K562 (cell line): ENCODE measurements around the gene KIF14. TPM values are rescaled to one million over a fixed set of nuclear protein-coding genes. Genes with fewer than 3 reads are reported as not detected.

Experiments
- AFF4 ChIP-seq: sonication (generic); formaldehyde crosslinking; IDR thresholded peaks from 2 replicates; pipeline ENCODE4 v1.8.0; 2023; ENCODE audit warnings: mild to moderate bottlenecking, missing genetic modification reagents
- ELF1 ChIP-seq: fragments of 200-800 bp; sonication (Bioruptor generic); IDR thresholded peaks from 2 replicates; pipeline ENCODE4 v1.6.1; 2016; ENCODE audit warnings: missing genetic modification characterization, missing compliant biosample characterization
- HCFC1 ChIP-seq: IDR thresholded peaks from 2 replicates; pipeline ENCODE4 v1.6.1; 2012; ENCODE audit warnings: low read depth, low read length, improper control_type of control experiment
- HMGN3 ChIP-seq: IDR thresholded peaks from 2 replicates; pipeline ENCODE4 v1.6.1; 2011; ENCODE audit warnings: borderline replicate concordance, low read depth, mild to moderate bottlenecking, mixed read lengths, low read length; ENCODE audit not compliant: insufficient read length; ENCODE audit errors: extremely low read depth
- MXI1 ChIP-seq: IDR thresholded peaks from 2 replicates; pipeline ENCODE4 v1.6.1; 2011; ENCODE audit warnings: low read depth, mild to moderate bottlenecking, improper control_type of control experiment, low read length
- PHF20 ChIP-seq: fragments of 450-650 bp; IDR thresholded peaks from 2 replicates; pipeline ENCODE4 v1.6.1; 2018; ENCODE audit not compliant: partially characterized antibody
- POLR2G ChIP-seq: fragments of 200-400 bp; formaldehyde crosslinking; IDR thresholded peaks from 2 replicates; pipeline ENCODE4 v1.6.1; 2017; ENCODE audit warnings: low read depth, mild to moderate bottlenecking, antibody characterized with exemption, low read length, moderate library complexity
- RBM25 ChIP-seq: fragments of 200-400 bp; formaldehyde crosslinking; IDR thresholded peaks from 2 replicates; pipeline ENCODE4 v1.6.1; 2018; ENCODE audit warnings: low read length, low read depth, moderate library complexity; ENCODE audit not compliant: severe bottlenecking
- RUNX1 ChIP-seq: sonication (generic); IDR thresholded peaks from 2 replicates; pipeline ENCODE4 v1.6.1; 2016; ENCODE audit warnings: antibody characterized with exemption, low read depth
- SREBF1 ChIP-seq: fragments of 150-350 bp; IDR thresholded peaks from 2 replicates; pipeline ENCODE4 v1.6.1; 2014; ENCODE audit warnings: antibody characterized with exemption, low read depth, low read length, borderline replicate concordance
- ZBTB33 ChIP-seq: sonication (generic); formaldehyde crosslinking; IDR thresholded peaks from 2 replicates; pipeline ENCODE4 v1.8.1; 2023; ENCODE audit warnings: mild to moderate bottlenecking, missing genetic modification reagents
- ZNF431 ChIP-seq: sonication (generic); formaldehyde crosslinking; IDR thresholded peaks from 2 replicates; pipeline ENCODE4 v1.8.0; 2022; ENCODE audit warnings: mild to moderate bottlenecking, missing genetic modification reagents
- ZNF511 ChIP-seq: sonication (generic); formaldehyde crosslinking; IDR thresholded peaks from 2 replicates; pipeline ENCODE4 v1.8.0; 2022; ENCODE audit warnings: mild to moderate bottlenecking, missing genetic modification reagents
- ZNF609 ChIP-seq: sonication (generic); formaldehyde crosslinking; IDR thresholded peaks from 2 replicates; pipeline ENCODE4 v1.8.1; 2023; ENCODE audit warnings: missing genetic modification reagents, mild to moderate bottlenecking, borderline replicate concordance
- polyA plus RNA-seq, 8 experiments: library from polyadenylated mRNA; depleted of rRNA in 4 of 8; stranded (reverse) in 5 of 8; unstranded in 3 of 8; fragments of >200 nt; fragmentation: Nextera tagmentation in 2 of 8; fragmentation: Illumina TruSeq in 1 of 8; extraction: Ambion mirVana in 2 of 8; extraction: Trizol in 1 of 8; gene quantifications; 2 replicates each; pipeline versions ENCODE4 v1.2.1 to v1.2.3, GENCODE V29; 2011 to 2014; ENCODE audit warnings: inconsistent platforms in 1 of 8, missing spikeins in 1 of 8
- total RNA-seq, 7 experiments: library from RNA; depleted of rRNA in 6 of 7; stranded (reverse); fragments of >200 nt in 6 of 7; fragmentation: Illumina TruSeq in 2 of 7; extraction: Trizol in 2 of 7; gene quantifications; 2 replicates each; pipeline versions ENCODE4 v1.2.1 to v1.2.3, GENCODE V29; 2011 to 2021; ENCODE audit warnings: low replicate concordance in 1 of 7

KIF14 gene
- total and polyA plus RNA-seq, 9 of the 15 experiments (the other 6 are each of a cell fraction or from before 2014, with no cell fraction given), result 11.5 to 47.4 (median 29.0) TPM

- peak; percentile 91 for TF ChIP-seq AFF4 (CRISPR knock-in tag)
- no peak for TF ChIP-seq SREBF1
- 0 out of 2 replicates have a peak, but pooled peaks have one; percentile 7 for TF ChIP-seq ZBTB33 (CRISPR knock-in tag)
- TF ChIP-seq MXI1, result peak; percentile 93
- TF ChIP-seq RUNX1, result no peak
- peak; percentile 35; the same call in 1 of the 2 replicates for TF ChIP-seq HCFC1
- TF ChIP-seq PHF20, result peak; percentile 80
- peak; percentile 98 for TF ChIP-seq ELF1 (tag)
- peak; percentile 60; the same call in 1 of the 2 replicates for TF ChIP-seq ZNF609
- TF ChIP-seq POLR2G, result peak; percentile 94
- peak; percentile 82 for TF ChIP-seq HMGN3
- TF ChIP-seq ZNF431, result 0 out of 2 replicates have a peak, but pooled peaks have one; percentile 25
- TF ChIP-seq RBM25, result peak; percentile 93
- TF ChIP-seq ZNF511 (CRISPR knock-in tag), result peak; percentile 88; the same call in 1 of the 2 replicates
Observed at GRCh38 chr1:200620273-200621131, at the start of gene KIF14 (continued).
